Mucosa of rectum (tissue), 2 donors: ENCODE results near the gene PYY.

Experiments
- H3K27ac ChIP-seq, 2 donors: one replicate each; pipeline ENCODE4 v1.7.0; 2013; ENCODE audit warnings: inconsistent platforms in 2 of 2, low read depth in 2 of 2, low read length in 2 of 2
- H3K27me3 ChIP-seq, 2 donors: one replicate each; pipeline ENCODE4 v1.7.0; 2013; ENCODE audit warnings: low read length in 2 of 2; ENCODE audit not compliant: control insufficient read depth in 2 of 2, insufficient read depth in 2 of 2
- H3K36me3 ChIP-seq, 2 donors: one replicate each; pipeline ENCODE4 v1.7.0; 2013; ENCODE audit warnings: low read length in 2 of 2; ENCODE audit not compliant: control insufficient read depth in 2 of 2, insufficient read depth in 2 of 2
- H3K4me1 ChIP-seq, 2 donors: one replicate each; pipeline ENCODE4 v1.7.0; 2013; ENCODE audit warnings: low read length in 2 of 2, mild to moderate bottlenecking in 1 of 2; ENCODE audit not compliant: control insufficient read depth in 2 of 2, insufficient read depth in 2 of 2
- H3K4me3 ChIP-seq, 2 donors: one replicate each; pipeline ENCODE4 v1.7.0; 2013; ENCODE audit warnings: low read length in 2 of 2
- H3K9ac ChIP-seq, 2 donors: one replicate each; pipeline ENCODE4 v1.7.0; 2013; ENCODE audit warnings: low read length in 2 of 2, low read depth in 1 of 2, mild to moderate bottlenecking in 1 of 2
- H3K9me3 ChIP-seq, 2 donors: one replicate each; pipeline ENCODE4 v1.7.0; 2013; ENCODE audit warnings: low read length in 2 of 2; ENCODE audit not compliant: control insufficient read depth in 2 of 2
- donor health status: healthy.
- donor health status: Normal muscosa, but diverticular disease.

PYY gene

GRCh38 chr17:43994272-43995149 lies 40.8 kb upstream of the PYY start:
- Histone ChIP-seq H3K4me3 (peak overlapping the region in 1 of 2 donors; percentile 26), H3K9me3 (no peaks in the 10 kb centered on the region), H3K36me3 (no peaks in the 10 kb centered on the region), H3K4me1 (peaks cover 2 to 3% of the 10 kb centered on the region in 2 donors), H3K27me3 (peaks cover 11 to 12% of the 10 kb centered on the region in 2 donors), H3K9ac (no peak overlapping the region), H3K27ac (no peak overlapping the region)

- Histone ChIP-seq H3K4me1 (peaks cover 2 to 3% of the 10 kb centered on the region in 2 donors), H3K9ac (no peak overlapping the region), H3K36me3 (no peaks in the 10 kb centered on the region), H3K27ac (no peak overlapping the region), H3K9me3 (no peaks in the 10 kb centered on the region), H3K4me3 (no peak overlapping the region), H3K27me3 (peaks cover 9 to 25% of the 10 kb centered on the region in 2 donors)
These were observed 38.9 kb upstream of the PYY start for GRCh38 chr17:43992641-43993040.

GRCh38 chr17:43988301-43988700 lies 34.6 kb upstream of the PYY start:
- Histone ChIP-seq H3K27ac (no peak overlapping the region), H3K36me3 (no peaks in the 10 kb centered on the region), H3K9me3 (no peaks in the 10 kb centered on the region), H3K4me1 (peaks cover 6 to 7% of the 10 kb centered on the region in 2 donors), H3K27me3 (peaks cover 19 to 29% of the 10 kb centered on the region in 2 donors), H3K9ac (no peak overlapping the region), H3K4me3 (no peak overlapping the region)

GRCh38 chr17:43987131-43988021 lies 33.6 kb upstream of the PYY start:
- Histone ChIP-seq H3K9me3 (no peaks in the 10 kb centered on the region), H3K27me3 (peaks cover 27 to 34% of the 10 kb centered on the region in 2 donors), H3K36me3 (no peaks in the 10 kb centered on the region), H3K4me3 (no peak overlapping the region), H3K4me1 (peaks cover 8 to 9% of the 10 kb centered on the region in 2 donors), H3K27ac (no peak overlapping the region), H3K9ac (no peak overlapping the region)

GRCh38 chr17:43986225-43986981 lies 32.7 kb upstream of the PYY start:
- H3K27ac ChIP-seq, result no peak overlapping the region
- H3K4me1 ChIP-seq, result peaks cover 8 to 9% of the 10 kb centered on the region in 2 donors
- H3K36me3 ChIP-seq, result no peaks in the 10 kb centered on the region
- no peaks in the 10 kb centered on the region for H3K9me3 ChIP-seq
- no peak overlapping the region for H3K4me3 ChIP-seq
- no peak overlapping the region for H3K9ac ChIP-seq
- H3K27me3 ChIP-seq, result peaks cover 32 to 42% of the 10 kb centered on the region in 2 donors

GRCh38 chr17:43984521-43984920 lies 30.8 kb upstream of the PYY start:
- no peak overlapping the region for H3K27ac ChIP-seq

GRCh38 chr17:43983515-43984411 lies 30.0 kb upstream of the PYY start:
- peaks cover 35 to 43% of the 10 kb centered on the region in 2 donors for H3K27me3 ChIP-seq
- H3K27ac ChIP-seq, result no peak overlapping the region
- no peaks in the 10 kb centered on the region for H3K9me3 ChIP-seq
- peak overlapping the region; percentile 7 to 14 for H3K4me3 ChIP-seq
- H3K36me3 ChIP-seq, result no peaks in the 10 kb centered on the region
- no peak overlapping the region for H3K9ac ChIP-seq
- H3K4me1 ChIP-seq, result peaks cover 8 to 9% of the 10 kb centered on the region in 2 donors

More at GRCh38 chr17:43984521-43984920, 30.8 kb upstream of the PYY start:
- H3K4me1 ChIP-seq, result peaks cover 8 to 9% of the 10 kb centered on the region in 2 donors
- no peak overlapping the region for H3K9ac ChIP-seq
- no peak overlapping the region for H3K4me3 ChIP-seq
- H3K9me3 ChIP-seq, result no peaks in the 10 kb centered on the region
- peaks cover 34 to 46% of the 10 kb centered on the region in 2 donors for H3K27me3 ChIP-seq
- no peaks in the 10 kb centered on the region for H3K36me3 ChIP-seq

GRCh38 chr17:43983196-43983514 lies 29.4 kb upstream of the PYY start:
- no peak overlapping the region for H3K27ac ChIP-seq
- peaks cover 38 to 40% of the 10 kb centered on the region in 2 donors for H3K27me3 ChIP-seq
- H3K9ac ChIP-seq, result no peak overlapping the region
- no peaks in the 10 kb centered on the region for H3K36me3 ChIP-seq
- H3K9me3 ChIP-seq, result no peaks in the 10 kb centered on the region
- peak overlapping the region; percentile 7 to 14 for H3K4me3 ChIP-seq
- peaks cover 8 to 9% of the 10 kb centered on the region in 2 donors for H3K4me1 ChIP-seq

- H3K27me3 ChIP-seq, result peaks cover 33 to 39% of the 10 kb centered on the region in 2 donors
These were observed 28.4 kb upstream of the PYY start for GRCh38 chr17:43982171-43982570.

More at GRCh38 chr17:43982171-43982570, 28.4 kb upstream of the PYY start:
- no peaks in the 10 kb centered on the region for H3K36me3 ChIP-seq
- no peak overlapping the region for H3K4me3 ChIP-seq
- no peak overlapping the region for H3K27ac ChIP-seq
- H3K9me3 ChIP-seq, result no peaks in the 10 kb centered on the region
- no peak overlapping the region for H3K9ac ChIP-seq
- H3K4me1 ChIP-seq, result peaks cover 8 to 9% of the 10 kb centered on the region in 2 donors
